AG04449 (cell line): Measurements from ENCODE around the gene INSC.

ENCODE experiments used
- CTCF ChIA-PET: fragments of 350-600 bp; formaldehyde crosslinking; extraction: SDS; loops from one replicate; lab custom pipeline; 2021; ENCODE audit warnings: antibody characterized with exemption; lab: Yijun Ruan, JAX
- POLR2A ChIA-PET: fragments of 400-600, 350-600 bp; formaldehyde crosslinking; extraction: SDS; loops from one replicate; lab custom pipeline; 2020; ENCODE audit warnings: antibody characterized with exemption, inconsistent platforms; lab: Yijun Ruan, JAX
- DNase-seq: peaks from one replicate; pipeline ENCODE4 v3.0.0-alpha.2; 2010; ENCODE audit warnings: low read depth, low spot score
- H3K4me3 ChIP-seq: 2 replicates; pipeline ENCODE4 v1.5.1; 2011; ENCODE audit warnings: low read depth, mild to moderate bottlenecking, control low read depth, low read length
- TF ChIP-seq, protein P1 (sequence below): IDR thresholded peaks from one replicate; pipeline ENCODE4 v1.5.1; 2011; ENCODE audit warnings: mild to moderate bottlenecking, moderate library complexity, low read length, control low read depth, inconsistent platforms; ENCODE audit not compliant: insufficient read depth; ENCODE audit errors: missing control alignments

The INSC gene

DNA sequence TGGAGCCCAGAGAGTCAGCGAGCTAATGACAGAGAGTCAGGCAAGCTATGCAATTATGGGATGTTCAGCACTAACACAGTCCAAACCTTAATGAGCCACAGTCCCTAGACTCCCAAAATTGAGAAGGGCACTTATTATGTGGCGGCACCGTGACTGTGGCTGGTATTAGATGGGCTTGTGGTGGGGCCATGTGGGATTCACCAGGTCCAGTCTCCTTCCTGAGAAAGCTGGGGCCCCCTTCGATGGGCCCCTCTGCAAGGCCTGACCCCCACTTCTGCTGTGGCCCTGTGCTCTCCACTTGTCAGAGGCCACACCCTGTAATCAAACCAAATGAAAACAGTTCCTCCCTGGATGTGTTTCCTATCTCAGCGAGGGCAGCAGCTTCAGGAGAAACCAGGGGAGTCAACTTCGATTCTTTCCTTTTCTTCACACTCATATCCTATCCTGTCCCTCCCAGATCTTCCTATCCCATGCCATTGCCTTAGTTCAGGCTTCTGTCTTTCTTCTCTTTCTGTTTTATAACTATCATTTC is 42.9 kb downstream of the INSC start:
- ChIA-PET CTCF (interaction anchor here (0.9 to 7.8 kb wide), 5 partner anchors 11 to 56 kb away, joined by 3 to 203 read pairs (median 43); no protein-coding TSS in a partner anchor), POLR2A (interaction anchor here (0.8 kb wide), 1 partner anchor 30 kb away, joined by 3 read pairs; no protein-coding TSS in a partner anchor)
- TF ChIP-seq, protein P1, sequence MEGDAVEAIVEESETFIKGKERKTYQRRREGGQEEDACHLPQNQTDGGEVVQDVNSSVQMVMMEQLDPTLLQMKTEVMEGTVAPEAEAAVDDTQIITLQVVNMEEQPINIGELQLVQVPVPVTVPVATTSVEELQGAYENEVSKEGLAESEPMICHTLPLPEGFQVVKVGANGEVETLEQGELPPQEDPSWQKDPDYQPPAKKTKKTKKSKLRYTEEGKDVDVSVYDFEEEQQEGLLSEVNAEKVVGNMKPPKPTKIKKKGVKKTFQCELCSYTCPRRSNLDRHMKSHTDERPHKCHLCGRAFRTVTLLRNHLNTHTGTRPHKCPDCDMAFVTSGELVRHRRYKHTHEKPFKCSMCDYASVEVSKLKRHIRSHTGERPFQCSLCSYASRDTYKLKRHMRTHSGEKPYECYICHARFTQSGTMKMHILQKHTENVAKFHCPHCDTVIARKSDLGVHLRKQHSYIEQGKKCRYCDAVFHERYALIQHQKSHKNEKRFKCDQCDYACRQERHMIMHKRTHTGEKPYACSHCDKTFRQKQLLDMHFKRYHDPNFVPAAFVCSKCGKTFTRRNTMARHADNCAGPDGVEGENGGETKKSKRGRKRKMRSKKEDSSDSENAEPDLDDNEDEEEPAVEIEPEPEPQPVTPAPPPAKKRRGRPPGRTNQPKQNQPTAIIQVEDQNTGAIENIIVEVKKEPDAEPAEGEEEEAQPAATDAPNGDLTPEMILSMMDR: no peak
- no peak overlapping the region for H3K4me3 ChIP-seq
- DNase-seq: no peak

DNA sequence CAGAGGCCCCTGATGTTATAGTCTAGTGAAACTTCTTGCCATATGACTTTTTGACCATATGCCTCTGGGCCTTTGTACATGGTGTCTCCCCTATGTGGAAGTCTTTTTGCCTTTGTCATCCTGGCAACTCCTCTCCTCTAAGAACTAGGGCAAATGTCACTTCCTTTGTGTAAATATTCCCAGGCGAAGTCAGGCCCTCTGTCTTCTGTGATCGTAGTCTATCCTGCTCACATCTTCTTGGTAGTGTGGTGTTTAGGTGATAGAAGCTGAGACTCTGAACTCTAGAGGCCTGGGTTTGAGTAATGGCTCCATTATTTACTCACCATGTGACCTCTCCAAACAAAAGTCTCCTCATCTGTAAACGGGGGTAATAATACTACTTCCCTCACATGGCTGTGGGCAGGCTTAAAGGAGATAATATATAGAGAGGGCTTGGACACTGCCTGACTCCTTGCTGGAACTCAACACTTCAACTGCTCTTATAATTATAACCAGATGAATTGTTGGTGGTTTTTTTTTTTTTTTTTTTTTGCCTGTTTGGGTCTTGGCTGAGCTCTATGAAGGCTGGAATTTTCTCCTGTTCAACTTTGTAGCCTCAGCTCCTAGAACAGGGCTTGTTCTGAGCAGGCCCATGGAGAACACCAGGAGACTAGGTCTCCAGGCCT is 43.8 kb downstream of the INSC start:
- no peak overlapping the region for H3K4me3 ChIP-seq
- CTCF ChIA-PET: interaction anchor here (0.7 to 7.8 kb wide), 13 partner anchors 10 to 56 kb away, joined by 3 to 203 read pairs (median 6); partner anchors contain the start of gene INSC
- POLR2A ChIA-PET: no interaction called here
- DNase-seq: no peak
- TF ChIP-seq, protein P1: no peak

DNA sequence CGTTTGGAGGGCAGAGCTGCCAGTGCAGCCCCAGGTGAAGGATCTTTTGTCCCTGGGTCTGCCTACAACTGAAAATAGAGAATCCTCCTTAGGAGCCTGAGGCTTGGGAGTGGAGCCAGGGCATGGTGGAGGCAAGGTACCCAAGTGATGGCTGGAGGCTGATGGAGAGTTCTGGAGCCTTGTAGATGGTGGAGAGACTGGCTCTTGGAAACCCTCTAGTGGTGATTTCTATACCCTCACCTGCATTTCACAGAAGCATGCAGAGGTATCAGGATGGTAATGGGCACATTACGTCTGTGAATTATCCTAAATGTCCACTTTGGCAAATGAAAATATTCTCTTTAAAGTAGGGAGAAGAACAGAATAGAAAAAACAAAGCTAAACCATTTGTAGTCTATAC is 44.4 kb downstream of the INSC start:
- TF ChIP-seq, protein P1: peak; percentile 55
- H3K4me3 ChIP-seq: no peak overlapping the region
- DNase-seq: no peak
- POLR2A ChIA-PET: no interaction called here
- CTCF ChIA-PET: interaction anchor here (0.7 to 7.8 kb wide), 24 partner anchors 9 to 153 kb away, joined by 3 to 203 read pairs (median 4); partner anchors contain the start of gene INSC

DNA sequence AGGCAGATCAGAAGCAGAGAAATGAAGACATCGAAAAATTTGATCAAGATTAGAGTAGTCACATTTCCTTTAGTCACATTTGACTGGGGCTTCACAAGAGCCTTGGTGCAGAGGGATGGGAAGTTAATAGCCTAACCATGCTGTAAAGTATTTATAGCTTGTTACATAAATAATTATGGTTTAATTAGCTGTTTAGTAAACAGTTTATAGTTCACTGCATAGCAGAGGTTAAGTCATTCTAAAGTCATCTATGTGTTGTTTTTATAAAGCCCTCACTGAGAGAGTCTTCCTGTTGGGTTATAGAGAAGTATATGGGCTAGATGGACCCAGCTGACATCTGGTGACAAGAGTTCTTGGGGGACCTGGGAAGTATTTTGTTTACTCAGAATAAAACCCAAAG is 47.1 kb downstream of the INSC start:
- no peak for DNase-seq
- H3K4me3 ChIP-seq: no peak overlapping the region
- CTCF ChIA-PET: interaction anchor here (0.7 to 7.8 kb wide), 9 partner anchors 7 to 87 kb away, joined by 3 to 203 read pairs (median 5); no protein-coding TSS in a partner anchor
- POLR2A ChIA-PET: no interaction called here
- TF ChIP-seq, protein P1: no peak

DNA sequence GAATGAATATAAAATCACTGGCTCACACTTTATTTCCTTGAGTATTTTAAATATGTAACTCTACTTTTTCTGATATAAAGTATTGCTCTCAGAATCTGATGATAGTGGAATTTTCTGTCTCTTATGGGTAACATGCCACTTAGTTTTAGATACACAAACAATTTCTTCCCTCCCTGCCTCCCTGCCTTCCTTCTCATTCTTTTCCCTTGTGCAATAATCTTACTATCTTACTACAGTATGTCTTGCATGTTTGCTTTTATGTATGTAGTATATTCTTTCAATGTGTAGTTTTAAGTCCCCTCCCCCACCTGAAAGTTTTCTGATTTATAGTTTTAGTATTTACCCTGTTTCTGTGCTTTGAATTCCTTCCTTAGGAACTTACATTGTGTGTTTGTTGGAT is 48.4 kb downstream of the INSC start:
- TF ChIP-seq, protein P1: no peak
- POLR2A ChIA-PET: no interaction called here
- no peak for DNase-seq
- CTCF ChIA-PET: interaction anchor here (7.8 kb wide), 1 partner anchor 61 kb away, joined by 203 read pairs; no protein-coding TSS in a partner anchor
- H3K4me3 ChIP-seq: no peak overlapping the region

DNA sequence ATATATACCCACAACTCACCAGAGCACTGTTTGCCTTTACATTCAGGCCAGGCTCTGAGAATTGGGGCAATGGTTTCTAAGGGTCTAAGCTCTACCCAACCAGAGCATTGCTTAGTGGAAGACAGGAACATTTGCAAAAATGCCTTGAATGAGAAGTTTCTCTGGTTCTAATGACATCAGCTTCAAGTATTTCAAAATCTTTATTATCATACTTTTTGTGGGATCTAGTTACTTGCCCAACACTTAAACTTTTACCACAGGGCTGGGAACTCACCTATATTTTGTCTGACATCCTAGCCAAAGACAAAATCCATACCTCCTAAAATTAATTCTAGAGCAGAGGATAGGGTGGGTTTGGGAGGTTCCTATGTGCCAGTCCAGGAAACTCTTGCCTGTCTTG is 51.5 kb downstream of the INSC start:
- no peak for DNase-seq
- ChIA-PET POLR2A (interaction anchor here (0.6 kb wide), 1 partner anchor 71 kb away, joined by 3 read pairs; no protein-coding TSS in a partner anchor), CTCF (interaction anchor here (1.0 to 5.5 kb wide), 2 partner anchors 7 to 65 kb away, joined by 3 to 43 read pairs; no protein-coding TSS in a partner anchor)
- TF ChIP-seq, protein P1: no peak
- H3K4me3 ChIP-seq: no peak overlapping the region
